Activated T-cell treated with anti-CD3 and anti-CD28 coated beads for 4 hours (primary cell): ENCODE results near the gene TP53AIP1.
A peak's percentile ranks its signal among the peaks of the same experiment; 100 is the strongest.
"Not testable (repeated sequence)": the region's sequence is repeated elsewhere in the genome, so short reads cannot be mapped to it uniquely, and the experiment has no call there.

Experiments used
- DNase-seq: peaks from one replicate; pipeline ENCODE4 v3.0.0-alpha.2; 2020

TP53AIP1 gene

GRCh38 chr11:128924510-128925249 is 18.0 kb downstream of the TP53AIP1 start:
- no peak for DNase-seq

- DNase-seq: no peak
Measured at GRCh38 chr11:128924104-128924503, 18.6 kb downstream of the TP53AIP1 start.

DNA sequence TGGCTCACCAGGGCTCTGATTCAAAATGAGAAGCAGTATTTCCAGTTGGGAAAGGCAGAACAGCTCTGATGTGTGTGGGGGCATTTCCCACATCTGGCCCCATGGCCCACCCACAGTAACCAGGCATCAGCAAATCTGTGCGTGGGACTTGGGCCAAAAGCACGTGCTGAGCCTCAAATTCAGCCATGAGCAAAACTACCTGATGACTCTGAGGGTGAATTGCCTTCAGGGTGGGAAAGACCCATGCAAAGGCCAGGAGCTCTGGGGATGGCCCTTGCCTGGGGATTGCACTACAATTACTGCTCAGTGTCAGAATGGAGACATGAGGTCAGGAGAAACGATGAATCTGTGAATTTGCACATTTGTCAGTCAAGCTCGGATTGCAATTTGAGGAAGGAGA is 20.9 kb downstream of the TP53AIP1 start:
- no peak for DNase-seq

DNA sequence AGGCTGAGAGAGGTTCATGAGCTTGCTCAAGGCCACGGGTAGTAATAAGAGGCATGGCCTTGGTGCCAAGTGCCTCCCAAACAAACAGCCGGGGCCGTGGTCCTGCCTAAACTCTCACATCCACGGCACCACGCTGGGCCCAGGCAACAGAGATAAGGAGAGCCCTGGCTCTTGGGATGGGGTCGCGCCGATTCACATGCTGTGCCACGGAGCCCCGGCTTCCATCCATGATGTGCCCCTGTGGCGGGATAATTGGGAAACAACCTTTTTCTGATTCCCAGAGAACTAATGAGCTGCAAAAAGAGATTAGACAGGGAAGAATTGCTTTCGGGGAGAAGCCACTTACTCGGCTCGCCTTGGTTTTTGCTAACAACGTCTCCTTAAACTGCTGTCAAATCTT is 22.0 kb downstream of the TP53AIP1 start:
- no peak for DNase-seq

DNA sequence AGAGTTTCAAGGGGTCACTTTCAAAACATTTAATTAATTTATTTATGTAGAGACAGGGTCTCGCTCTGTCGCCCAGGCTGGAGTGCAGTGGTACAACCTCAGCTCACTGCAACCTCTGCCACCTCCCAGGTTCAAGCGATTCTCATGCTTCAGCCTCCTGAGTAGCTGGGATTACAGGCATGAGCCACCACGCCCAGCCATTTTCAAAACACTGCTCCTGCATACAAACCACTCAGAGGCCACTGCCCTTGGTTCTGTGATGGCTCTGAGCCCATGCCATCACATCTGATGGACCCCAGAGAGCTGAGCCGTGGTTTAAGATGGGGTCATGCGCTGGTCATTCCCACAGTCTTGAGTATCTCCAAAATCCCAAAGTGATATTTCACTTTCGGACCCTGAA is 23.0 kb downstream of the TP53AIP1 start:
- DNase-seq: not testable (repeated sequence)

- DNase-seq: no peak
Measured at GRCh38 chr11:128919216-128919615, 23.5 kb downstream of the TP53AIP1 start.

- DNase-seq: no peak
Measured at GRCh38 chr11:128917144-128917724, 25.4 kb downstream of the TP53AIP1 start.

DNA sequence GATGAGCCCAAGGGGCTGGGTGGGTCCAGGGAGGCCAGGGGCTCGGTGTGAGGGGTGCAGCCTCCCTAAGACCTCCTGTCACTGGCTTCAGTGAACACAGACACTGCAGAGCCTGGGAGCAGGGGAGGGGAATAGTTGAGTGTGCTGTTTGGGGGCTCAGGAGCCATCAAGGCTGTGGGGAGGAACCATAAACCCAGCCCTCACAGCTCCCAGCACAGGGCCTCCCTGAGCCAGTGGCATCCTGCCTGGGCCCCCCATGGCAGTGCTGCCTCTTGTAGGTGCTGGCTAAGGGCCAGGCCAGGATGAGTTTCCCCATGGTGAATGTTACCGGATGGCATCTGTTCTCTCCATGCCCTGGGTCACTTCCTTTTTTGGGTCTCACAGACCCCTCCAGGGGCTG is 26.0 kb downstream of the TP53AIP1 start:
- DNase-seq: no peak

DNA sequence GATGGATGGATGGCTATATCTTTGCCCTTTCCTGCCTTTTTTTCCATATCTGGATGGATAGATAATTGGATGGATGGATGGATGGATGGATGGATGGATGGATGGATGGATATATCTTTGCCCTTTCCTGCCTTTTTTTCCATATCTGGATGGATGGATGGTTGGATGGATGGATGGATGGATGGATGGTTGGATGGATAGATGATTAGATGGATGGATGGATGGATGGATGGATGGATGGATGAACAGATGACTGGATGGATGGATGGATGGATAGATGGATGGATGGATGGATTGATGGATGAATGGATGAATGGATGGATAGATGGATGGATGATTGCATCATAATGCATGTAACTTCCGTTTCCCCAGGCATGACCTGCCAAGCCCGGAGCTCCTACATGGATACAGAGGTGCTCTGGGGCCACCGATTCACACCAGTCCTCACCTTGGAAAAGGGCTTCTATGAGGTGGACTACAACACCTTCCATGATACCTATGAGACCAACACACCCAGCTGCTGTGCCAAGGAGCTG is 26.6 kb downstream of the TP53AIP1 start:
- DNase-seq: no peak

DNA sequence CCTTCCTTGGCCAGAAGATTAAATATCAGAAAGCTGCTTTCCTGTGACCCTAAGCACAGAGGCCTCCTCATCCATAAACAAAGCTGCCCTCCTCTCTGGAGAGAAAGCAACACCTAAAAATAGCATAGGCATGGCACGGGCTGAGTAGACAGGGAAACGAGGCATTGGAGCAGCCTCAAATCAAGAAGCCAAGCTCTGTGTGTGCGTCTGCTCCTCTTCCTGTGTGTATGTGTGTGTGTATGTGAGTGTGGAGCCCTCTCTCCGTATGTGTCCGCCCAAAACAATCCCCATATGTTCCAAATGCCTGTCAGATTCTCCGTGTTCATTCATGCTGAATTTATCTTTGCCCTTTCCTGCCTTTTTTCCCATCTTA is 27.5 kb downstream of the TP53AIP1 start:
- no peak for DNase-seq

- DNase-seq: no peak
Measured at GRCh38 chr11:128914216-128915148, 28.2 kb downstream of the TP53AIP1 start.

GRCh38 chr11:128913806-128914205 is 28.9 kb downstream of the TP53AIP1 start:
- DNase-seq: no peak

GRCh38 chr11:128911701-128912100 is 31.0 kb downstream of the TP53AIP1 start:
- no peak for DNase-seq

DNA sequence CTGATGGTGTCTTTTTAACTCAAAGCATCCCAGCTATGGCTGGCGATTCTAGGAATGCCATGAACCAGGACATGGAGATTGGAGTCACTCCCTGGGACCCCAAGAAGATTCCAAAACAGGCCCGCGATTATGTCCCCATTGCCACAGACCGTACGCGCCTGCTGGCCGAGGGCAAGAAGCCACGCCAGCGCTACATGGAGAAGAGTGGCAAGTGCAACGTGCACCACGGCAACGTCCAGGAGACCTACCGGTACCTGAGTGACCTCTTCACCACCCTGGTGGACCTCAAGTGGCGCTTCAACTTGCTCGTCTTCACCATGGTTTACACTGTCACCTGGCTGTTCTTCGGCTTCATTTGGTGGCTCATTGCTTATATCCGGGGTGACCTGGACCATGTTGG is 31.4 kb downstream of the TP53AIP1 start:
- no peak for DNase-seq

- DNase-seq: no peak
Measured at GRCh38 chr11:128910576-128910975, 32.1 kb downstream of the TP53AIP1 start.

DNA sequence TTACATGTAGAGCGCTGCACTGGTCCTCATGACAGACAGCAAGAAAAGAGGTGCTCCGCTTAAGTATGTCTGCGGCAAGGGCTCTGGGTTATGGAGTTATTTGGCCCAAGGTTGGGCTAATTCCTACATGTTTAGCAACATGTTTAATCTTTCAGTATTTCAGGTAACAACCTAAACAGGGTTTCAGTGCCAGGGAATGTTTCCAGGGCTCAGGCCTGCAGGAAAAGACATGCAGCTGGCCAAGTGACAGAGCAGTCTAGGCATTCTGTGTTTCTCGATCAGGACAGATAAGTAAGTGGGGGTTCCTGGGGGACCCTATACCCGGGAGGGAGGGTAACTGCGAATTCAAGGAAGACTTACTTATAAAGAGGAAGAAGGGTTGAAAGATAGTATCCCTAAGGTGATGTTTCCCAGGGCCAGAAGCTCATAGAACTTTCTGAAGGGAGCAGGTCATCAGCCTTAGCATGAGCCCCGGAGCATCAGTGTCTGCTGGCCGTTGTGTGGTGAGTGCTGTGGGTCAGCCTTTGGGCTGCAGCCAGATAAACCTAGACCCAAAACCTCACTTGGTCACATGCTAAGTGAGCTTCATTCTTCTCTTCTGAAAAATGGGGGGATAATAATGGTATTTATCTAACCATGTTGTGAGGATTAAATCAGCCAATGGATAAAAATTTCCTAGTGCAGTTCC is 33.1 kb downstream of the TP53AIP1 start:
- DNase-seq: no peak

DNA sequence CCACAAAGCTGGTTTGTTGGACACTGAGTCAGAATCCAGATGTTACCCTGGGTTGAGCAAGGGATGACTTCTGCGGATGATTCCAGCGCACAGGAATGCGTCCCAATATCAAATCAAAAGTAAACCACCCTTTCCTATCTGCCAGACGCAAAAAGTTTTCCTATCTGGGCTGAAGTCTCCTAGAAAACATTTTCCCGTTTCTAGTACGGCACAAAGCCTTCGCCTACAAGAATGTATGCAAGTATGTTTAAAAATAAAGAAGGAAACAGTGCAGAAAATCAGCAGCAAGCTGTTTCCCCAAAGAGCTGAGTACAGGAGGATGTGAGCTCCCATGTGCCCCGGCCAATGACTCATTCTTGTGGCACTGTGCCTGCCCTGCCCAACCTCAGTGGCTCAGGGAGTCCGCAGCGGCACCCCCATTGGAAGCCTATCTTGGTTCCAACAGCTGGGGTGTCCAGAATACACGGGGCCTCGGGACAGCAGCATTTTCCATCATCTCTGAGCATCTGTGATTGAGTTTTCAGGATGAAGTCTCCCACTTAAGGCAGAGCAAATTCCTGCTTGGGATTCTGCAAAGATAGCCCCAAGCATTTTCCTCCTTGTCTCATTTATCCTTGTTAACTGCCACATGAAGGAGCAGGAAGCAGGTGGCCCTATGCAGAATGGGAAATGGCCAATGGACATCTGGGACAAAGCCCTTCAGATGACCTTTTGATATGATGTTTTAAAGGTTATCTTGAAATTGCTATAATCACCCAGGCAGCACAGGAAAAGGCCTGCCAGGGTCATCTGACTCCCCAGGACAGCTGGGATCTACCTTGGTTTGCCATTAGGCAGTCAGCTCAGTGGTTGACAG is 34.1 kb downstream of the TP53AIP1 start:
- DNase-seq: no peak

GRCh38 chr11:128907585-128907984 is 35.1 kb downstream of the TP53AIP1 start:
- no peak for DNase-seq

DNA sequence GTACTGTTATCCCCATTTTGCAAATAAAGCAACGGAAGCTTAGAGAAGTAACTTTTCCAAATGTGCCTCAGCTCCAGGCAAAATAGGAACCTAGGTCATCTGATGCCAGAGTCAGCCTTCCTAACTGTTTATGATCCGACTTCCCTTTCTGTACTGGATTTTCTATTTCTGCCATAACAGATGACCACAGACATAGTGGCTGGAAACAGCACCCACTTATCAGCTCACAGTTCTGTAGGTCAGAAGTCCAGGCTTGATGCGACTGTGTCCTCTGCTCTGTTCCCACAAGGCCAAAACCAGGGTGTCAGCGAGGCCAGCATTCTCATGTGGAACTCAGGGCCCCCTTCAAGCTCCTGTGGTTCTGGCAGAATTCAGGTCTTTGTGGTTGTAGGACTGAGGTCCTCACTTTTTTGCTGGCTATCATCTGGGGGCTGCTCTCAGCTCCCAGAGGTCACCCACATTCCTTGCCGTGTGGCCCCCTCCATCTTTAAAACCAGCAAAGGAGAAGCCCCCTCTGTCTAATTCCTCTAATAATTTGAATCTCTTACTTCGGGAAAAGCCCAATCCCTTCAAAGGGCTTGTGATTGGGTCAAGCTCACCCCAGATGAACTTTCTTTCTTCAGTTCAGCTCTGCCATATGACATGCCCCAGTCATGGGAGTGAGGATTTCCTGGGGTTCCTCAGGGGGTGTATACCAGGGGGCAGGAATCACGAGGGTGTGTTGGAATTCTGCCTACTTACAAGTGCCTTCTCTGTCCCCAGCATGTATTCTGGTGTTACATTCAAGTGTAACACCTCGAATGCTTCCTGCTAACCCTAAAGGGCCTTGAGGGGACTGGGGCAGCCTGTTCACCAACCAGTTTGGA is 36.3 kb downstream of the TP53AIP1 start:
- DNase-seq: no peak

DNA sequence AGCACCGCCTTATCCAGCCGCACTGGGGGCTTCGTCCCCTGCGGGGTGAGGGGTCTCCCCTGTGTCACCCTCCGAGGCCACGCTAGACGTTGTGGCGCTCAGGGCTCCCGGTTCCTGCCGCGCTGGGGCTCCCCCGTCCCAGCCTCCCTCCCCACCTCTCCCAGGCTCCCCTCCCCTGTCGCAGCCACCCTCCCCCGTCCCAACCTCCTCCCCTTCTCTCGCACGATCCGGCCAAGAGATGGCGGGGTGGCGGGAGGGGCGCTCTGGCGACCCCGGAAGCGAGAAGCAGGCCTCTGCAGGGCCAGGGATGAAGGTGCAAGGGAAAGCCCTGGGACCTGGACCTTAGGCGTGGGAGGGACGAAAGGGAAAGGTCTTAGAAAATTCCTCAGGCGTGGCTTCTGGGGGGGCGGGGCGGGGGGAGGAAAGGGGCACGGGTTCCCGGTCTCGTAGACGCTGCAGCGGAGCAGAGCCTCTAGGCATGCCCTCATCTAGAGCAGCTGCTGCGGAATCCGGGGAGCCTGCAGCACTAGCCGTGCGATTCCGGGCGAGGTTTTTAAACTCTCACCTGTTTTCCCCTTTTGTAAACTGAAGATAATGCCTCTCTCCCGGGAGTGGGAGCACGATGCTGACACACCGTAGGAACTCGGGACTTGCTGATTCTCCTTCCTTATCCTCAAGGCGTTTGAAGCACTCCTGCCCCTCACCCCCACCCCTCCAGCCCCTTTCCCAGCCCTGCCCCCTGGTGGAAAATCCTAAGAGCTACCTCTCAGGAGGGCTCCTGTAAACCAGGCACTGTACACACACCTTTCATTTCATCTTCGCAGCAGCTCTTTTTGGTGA is 37.1 kb downstream of the TP53AIP1 start:
- peak; percentile 20 for DNase-seq
